Anterior cingulate cortex (tissue), 58 donors: ENCODE data around the gene ABLIM2.

Experiments used
- DNase-seq, 58 donors: peaks; one replicate each; lab custom pipeline; 2025; lab: John Stamatoyannopoulos, UW

Gene ABLIM2

DNA sequence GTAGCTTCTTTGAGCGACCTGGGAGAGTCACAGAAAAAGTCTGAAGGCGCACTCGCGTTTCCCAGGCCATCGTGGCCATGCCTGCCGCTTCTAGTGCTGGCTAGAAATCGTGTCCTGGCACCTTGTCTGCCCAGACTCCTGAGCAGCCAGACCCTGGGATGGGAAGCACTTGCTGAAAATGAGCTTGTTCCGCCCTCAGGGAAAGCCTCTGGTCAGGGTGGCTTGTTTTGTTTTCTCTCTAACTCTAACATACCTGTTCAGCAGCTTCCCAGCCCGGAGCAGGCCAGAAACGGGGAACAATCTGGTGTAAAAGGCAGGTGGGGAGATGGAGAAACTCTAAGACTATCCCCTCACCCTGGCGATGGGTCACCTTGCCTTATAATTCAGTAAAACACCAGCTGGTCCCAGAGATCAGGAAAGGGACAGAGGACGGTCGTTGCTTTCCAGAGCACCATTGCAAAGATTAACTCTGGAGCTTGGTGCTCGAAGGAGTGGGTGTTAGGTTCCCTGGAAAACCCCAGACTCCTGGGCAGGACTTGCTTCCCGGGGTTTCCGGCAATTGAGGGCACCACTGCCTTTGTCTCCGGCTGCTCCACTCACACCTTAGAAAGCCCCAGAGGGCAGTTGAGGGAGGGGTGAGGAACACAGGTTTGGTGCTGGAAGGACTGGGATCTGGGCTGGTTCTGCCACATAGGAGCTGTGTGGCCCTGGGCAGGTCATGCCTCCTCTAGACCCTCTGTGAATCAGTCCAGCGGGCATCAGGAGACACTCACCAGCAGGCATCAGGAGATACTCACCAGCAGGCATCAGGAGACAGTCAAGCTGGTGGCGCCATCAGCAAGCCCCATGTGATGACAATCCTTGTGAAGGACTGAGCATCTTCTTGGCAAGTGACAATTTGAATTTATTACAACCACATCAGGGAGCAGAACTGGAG is 36.0 kb upstream of the ABLIM2 start:
- DNase-seq: no peak

DNA sequence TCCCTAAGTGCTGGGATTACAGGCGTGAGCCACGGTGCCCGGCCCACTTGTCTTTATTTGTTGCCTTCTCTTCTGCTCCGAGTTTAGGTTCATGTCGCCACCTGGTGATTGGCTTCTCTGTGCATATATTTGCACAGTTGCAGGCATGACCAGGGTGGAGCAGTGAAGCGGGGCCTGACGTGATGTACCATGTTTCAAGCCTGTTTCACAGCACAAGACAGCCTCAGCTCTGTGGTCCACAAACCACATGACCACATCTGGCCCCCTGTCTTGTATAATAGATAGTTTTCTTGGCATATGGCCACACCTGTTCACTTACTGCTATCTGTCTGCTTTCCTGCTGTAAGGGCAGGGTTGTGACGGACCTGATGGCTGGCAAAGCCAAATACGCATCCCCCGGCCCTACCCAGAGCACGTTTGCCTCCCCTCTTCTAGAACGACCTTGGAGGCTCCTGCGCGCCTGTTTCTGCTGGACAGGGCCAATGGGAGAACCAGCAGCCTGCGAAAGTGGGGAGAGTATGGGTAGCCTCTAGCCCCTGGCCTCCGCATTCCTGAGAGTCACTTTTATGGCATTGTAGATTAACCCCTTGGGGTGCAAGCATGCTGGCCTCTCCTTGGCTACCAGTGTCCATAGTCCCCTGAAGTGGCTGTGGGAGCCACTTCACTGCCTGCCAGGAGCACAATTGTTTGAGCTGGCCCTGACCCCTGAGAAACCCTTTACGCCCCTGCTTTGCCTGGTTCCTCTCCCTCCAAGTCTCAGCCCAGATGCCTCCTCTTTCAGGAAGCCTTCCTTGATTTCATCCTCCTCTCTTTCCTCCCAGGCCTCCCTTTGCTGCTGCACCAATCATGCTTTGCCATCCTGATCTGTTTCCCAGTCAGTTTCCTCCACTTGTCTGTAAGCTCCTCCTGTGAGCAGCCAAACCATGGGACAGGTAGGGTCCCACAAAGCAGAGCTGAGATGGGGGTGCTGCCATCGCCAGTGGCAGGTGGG is 34.4 kb upstream of the ABLIM2 start:
- peak in 15 of 58 donors; percentile 14 to 72 (median 24) for DNase-seq

DNA sequence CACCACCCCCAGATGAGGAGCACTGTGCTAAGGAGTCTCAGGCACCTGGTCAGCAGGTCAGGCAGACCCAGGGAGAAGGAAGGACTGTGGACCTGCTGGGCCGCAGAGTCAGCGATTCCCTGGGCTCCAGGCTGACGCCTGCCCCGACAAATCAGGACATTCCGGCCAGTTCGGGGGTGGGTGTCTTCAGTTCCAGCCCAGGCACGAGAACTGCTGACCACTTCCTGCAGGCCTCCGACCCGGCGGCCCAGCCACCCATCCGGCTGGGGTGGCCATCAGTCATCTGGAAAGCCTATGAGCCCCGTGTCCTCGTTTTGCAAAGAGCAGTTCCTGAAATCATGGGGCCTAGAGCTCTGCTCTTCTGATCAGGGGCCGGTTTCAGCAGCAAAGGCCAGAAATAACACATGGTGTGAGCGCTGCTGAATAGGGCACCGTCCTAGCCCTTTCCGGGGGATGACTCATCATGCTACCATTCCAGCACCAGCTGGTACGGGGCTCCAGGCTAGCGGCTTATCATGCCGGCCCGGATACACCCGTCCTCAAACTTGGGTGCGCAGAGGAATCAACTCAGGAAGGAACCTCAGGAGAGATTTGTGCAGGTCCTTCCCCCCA is 32.6 kb upstream of the ABLIM2 start:
- DNase-seq: peak in 41 of 58 donors; percentile 17 to 79 (median 46)

DNA sequence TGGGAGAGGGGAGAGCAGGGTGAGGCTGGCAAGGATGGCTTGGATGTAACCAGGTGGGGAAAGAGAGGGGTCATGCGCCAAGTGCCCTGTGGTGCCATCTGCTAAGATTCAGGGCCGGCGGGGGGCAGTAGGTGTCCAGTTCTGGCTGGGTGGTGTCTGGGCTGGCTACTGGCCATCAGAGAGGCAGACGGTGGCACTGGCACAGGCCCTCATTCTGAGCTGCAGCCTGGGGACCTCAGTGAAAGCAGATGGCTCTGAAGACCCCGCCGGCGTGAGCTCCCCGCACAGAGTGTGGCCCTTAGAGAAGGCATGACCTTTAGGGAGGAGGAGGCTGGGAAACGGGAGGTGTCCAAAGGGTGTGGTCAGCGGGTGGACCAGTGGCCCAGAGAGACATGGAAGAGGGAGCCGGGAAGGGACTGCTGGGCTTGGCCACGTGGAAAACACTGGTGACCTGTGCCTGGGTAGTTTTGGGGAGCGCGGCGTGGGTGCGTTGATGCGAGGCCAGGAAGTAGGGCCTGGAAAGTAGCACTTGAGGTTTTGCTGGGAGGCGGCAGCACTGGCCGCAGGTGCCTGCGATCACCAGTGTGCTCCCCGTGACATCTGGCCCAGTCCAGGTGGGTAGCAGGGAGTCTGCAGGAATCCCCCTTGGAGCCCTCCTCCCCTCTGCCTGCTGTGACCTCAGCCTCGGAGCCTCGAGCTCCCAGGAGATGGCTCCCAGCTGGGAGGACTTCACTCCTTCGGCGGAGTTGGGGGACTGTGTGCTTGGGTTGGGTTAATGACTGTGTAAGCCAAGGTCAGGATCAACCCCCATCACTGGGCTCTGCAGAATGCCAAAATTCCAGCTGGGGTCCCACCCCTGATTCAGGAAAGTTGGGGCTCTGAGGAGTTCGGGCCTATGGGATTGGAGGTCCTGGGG is 31.2 kb upstream of the ABLIM2 start:
- DNase-seq: peak in 1 of 58 donors; percentile 54

DNA sequence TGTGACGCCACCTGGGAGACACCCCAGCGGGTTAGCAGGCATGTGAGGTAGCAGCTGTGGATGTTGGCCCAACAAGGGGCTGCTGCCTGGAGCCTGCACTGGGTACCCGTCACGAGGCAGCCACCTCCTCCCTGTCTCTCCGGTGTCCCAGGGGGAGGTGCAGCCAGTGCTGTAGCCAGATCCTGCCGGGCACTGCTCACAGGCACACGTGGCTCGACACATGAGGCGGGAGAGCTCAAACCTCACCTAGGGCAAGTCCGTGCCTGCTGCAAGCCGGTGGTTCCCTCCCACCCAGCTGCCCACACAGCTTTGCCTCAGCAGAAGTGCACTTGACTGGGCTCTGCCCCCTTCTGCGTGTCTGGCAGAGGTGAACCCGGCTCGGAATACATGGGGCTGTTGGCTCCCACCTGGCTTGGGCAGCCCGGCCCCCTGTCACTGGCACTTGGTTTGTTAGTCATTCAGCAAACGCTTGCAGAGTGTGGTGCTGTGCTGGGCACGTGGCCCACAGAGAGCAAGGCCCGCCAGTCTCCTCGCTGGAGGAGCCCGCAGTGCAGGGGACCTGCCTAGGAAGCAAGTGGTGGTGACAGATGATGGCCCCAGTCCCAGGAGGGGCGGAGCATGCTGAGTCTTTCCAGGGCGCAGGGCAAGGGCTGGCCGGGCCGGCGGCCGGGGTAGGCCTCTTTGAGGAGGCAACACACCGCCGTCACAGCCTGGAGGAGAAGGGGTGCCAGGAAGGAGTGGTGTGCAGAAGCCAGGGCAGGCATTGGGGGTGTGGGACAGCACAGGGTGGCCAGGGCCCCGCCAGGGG is 30.3 kb upstream of the ABLIM2 start:
- DNase-seq: peak in 41 of 58 donors; percentile 14 to 78 (median 43)

DNA sequence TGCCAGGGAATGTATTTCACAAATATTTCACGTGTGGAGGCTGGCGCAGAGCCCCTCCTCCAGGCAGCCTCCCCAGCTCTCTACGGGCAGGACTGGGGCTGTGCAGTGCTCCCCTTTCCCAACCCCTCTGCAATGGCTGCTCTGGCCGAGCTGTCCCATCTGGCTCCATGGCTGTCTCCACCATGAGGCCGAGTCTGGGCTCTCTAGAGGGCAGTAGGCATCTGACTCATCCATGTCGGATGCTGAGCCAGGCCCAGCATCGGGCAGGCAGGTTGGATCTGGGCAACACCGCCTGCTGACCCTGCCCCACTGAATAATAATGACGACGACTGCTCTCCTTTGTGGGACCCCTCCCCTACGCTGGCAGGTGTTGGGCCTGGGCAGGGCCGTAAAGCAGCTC is 29.5 kb upstream of the ABLIM2 start:
- no peak for DNase-seq

DNA sequence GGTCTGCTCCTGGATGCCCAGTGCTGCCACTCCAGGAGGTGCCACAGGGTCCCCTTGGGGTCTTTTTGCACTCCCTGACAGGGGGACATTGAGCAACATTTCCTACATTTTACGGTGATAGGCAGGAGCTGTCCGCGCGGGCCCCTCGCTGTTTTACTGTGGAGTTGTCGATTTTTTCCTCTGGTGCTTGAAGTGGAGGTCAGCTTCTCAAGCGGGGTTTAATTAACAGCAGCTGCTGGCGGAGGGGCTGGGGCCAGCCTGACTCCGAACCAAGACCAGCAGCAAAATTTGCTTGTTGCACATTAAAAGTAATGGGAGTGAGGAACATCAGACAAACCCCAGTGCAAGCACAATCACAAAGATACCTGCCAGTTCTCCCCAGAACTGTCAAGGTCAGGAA is 27.3 kb upstream of the ABLIM2 start:
- no peak for DNase-seq

DNA sequence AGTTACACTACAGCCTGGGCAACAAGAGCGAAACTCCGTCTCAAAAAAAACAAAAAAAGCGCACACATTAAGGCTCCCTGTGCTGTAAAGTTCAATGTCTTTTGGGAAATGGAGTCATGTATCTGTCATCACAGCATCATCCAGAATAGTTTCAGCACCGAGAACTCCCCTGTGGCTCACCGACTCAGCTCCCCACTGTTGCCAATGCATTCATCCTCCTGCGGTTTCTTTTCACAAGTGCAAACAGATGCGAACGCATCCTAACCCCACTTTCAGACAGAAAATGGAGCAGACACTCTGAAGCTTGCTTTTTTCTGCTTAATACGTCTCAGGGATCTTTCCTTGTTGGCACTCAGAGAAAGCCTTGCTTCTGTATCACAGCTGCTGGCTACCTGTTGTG is 26.7 kb upstream of the ABLIM2 start:
- no peak for DNase-seq

DNA sequence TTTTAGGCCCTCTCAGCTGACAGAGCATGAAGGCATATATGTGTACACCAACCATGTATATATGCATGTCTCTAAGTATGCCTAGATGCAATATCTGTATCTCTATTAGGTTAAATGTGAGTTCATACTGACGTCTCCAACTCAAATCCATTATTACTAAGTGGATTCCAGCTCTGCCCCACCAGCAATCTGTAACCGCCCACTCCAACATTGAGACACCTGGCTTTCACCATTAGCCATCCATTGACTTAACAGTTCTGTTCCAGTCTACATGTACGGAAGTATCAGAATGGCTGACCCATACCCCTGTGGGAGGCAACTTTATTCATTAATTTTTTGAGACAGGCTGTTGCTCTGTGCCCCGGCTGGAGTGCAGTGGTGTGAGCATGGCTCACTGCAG is 25.4 kb upstream of the ABLIM2 start:
- DNase-seq: no peak

DNA sequence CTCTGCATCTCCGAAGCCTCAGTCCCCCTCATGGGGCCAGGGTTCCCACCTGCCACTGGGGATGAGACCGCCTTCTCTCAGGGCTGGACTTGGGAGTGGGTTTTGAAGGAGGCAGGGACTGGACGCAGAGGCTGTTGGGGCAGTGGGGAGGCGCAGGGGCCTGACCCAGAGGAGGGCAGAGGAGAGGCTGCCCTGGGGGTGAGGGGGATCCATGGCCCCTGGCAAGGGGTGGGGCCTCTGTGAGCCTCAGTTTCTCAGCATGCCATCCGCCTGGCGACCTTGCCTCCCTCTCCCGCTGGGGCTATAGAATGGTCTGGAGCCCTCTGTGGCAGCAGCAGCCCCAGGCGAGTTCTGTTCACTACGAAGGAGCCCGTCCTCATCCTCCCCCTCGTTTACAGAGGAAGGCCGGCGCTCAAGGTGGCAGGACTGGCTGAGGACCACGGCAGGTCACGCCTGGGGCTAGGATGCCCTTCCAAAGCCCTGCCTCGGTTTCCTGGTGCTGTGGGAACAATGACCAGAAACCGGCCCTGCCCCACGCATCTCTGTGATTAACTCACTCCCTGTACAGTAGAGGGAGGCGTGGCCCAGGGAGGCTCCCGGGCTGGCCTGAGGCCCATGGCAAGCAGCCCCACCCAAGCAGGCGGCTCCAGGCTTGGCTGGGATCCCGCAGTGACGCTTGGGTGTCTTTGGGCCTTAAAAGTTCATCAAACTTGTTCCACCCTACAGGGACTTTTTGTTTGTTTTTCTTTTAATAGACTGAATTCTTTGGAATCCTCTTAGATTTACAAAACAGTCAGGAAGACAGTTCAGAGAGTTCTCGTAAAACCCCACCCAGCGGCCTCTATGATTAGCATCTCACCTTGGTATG is 24.5 kb upstream of the ABLIM2 start:
- DNase-seq: no peak

DNA sequence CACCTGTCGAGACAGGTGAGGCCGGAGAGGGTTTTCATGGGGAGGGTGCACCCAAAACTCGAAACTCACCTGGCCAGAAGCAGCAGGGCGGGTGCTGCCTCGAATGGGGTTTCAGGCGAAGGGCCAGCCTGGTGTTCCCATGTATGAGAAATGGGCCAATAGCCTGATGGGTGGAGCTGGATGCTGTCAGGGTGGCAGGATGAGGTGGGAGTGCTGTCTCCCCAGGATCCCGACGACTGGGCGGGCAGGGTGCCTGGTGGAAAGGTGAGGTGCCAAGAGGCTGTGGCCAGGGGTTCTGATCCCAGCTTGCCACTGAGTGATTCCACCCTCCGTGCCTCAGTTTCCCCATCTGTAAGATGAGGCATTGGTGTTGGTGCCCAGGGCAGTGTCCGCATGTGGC is 23.7 kb upstream of the ABLIM2 start:
- DNase-seq: no peak

DNA sequence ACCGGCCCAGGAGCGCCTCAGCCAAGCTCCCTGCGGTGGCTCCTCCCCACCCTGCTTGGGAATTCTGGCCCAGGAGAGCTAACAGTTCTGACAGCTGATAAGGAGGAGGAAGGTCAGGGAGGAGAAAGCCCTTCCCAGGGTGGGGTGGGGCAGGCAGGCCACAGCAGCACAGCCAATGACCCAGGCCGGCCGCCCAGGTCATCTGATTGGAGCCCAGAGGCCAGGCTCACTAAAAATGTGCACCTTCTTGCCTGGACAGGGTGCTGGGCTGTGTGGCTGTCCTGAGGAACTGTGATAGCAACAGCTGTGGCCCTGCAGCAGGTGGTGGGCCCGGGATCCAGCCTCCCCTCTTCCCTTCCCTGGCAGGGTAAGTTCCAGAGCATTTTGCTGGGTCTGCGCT is 23.2 kb upstream of the ABLIM2 start:
- DNase-seq: no peak

DNA sequence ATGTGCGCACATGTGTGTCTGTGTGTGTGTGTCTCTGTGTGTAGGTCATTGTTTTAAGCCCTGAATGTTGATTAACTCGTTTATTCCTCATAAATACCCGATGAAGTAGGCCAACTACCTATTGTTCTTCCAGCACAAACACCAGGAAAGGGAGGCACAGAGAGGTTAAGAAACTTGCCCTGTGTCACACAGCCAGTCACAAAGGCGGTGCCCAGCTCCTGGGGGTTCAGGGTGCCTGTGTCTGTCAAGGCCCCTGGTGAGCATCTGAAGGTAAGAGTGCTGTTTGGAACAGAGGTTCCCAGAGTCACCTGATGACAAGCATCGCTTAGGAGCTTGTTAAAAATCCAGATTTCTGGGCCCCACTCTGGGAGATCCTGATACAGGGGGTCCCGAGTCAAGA is 22.5 kb upstream of the ABLIM2 start:
- DNase-seq: no peak

DNA sequence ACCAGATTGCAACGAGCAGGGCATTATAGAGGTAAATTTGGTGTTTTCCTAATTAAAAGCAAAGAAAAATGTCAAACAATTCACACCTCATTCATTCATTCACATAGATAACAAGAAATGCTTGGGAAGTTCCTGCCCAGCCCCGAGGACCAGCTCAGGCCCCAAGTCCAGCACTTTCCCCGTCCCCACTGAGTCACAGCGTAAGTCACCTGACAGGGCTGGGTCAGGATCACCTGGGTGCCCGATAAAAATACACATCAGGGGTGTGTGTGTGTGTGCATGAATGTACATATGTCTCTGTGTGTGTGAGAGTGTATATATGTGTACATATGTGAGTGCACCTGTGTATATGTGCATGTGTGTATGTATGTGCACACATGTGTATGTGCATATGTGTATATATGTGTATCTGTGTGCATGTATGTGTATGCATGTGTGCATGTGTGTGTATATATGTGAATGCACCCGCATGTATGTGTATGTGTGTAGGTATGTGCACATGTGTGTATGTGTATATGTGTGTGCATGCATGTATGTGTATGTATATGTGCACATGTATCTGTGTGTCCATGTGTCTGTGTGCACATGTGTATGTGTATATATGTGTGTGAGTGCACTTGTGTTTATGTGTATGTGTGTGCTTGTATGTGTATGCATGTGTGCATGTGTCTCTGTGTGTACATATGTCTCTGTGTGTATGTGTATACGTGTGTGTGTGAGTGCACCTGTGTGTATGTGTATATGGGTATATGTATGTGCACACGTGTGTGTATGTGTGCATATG is 21.9 kb upstream of the ABLIM2 start:
- DNase-seq: no peak

DNA sequence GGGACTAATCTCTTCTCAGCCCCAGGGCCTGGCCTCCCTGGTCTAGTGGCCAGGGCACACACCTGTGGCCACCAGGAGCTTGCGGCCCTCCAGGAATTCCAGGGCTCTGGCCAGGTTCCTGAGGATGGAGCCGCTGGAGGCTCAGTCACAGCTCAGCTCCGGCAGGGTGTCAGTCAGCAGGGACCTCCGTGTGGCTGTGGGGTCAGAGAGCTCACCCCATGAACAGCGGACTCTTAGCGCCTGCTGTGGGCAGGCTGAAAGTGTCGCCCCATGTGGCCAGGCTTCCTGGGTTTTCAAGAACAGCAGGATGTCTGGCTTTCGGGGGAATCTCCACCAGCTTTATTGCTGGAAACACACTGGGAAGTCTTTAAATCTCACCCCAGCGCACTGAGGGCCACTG is 21.2 kb upstream of the ABLIM2 start:
- DNase-seq: no peak

DNA sequence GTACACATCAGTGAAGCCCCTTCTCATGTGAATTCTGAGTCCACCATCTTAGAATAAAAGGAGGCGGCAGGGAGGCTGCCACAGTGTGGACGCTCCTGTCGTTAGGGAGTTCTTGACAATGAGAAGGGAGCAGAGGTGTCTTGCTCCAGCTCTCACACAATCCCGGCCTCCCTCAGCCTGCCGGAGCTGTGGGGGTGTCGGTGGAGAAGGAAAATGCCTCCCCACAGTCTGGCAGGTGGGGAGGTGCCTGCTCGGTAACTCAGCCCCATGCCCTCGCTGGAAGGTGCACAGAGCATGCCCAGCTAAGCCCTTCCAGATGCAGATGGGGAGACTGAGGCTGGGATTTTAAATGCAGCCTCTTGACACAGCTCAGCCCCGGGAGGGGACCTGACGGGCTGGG is 20.5 kb upstream of the ABLIM2 start:
- no peak for DNase-seq

DNA sequence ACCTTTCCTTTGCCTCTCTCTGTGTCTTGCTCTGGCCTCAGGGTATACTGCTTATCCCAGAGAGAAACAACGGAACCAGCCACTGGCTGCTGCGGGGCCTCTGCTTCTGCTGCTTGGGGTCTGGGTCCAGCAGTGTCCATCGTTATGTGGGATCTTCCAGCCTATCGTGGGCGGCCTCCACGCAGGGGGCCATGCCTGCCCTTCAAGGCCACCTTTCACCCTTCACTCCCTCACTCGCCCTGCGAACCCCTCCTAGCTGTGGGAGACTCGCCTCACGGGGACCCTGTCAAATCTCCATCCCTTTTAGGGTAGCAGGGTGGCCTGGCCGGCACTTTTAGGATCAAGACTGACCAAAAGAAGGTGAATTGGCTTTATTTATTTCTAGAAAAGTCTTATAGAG is 19.3 kb upstream of the ABLIM2 start:
- DNase-seq: no peak
